ENCODE data around the gene RBPJ. TPM values are rescaled to one million over a fixed set of nuclear protein-coding genes. Genes with fewer than 3 reads are reported as not detected.
"Not testable (repeated sequence)": the region's sequence is repeated elsewhere in the genome, so short reads cannot be mapped to it uniquely, and the experiment has no call there.

Gene RBPJ
- total RNA-seq, 2 donors from 2014 or later, result 32.6 to 53.2 TPM

- intact Hi-C loops (cut with DNase I, micrococcal nuclease), result loop anchor here in 1 of 2 donors (5.0 to 10.0 kb wide), 2 partner anchors 249 to 302 kb away; no protein-coding TSS in a partner anchor
- DNase-seq, result no peak
- no peak for ATAC-seq
Measured at GRCh38 chr4:26326791-26327190, 6.0 kb downstream of the RBPJ start.

- ATAC-seq (peak; percentile 77), DNase-seq (no peak)
- intact Hi-C loops (cut with DNase I, micrococcal nuclease), result loop anchor here in 1 of 2 donors (5.0 kb wide), 1 partner anchor 82 kb away; no protein-coding TSS in a partner anchor
Measured at GRCh38 chr4:26330186-26330787, 9.5 kb downstream of the RBPJ start.

GRCh38 chr4:26330946-26331345 is 10.1 kb downstream of the RBPJ start:
- ATAC-seq, result no peak
- intact Hi-C loops (cut with DNase I, micrococcal nuclease), result loop anchor here in 1 of 2 donors (5.0 kb wide), 1 partner anchor 81 kb away; no protein-coding TSS in a partner anchor
- no peak for DNase-seq

- ATAC-seq (no peak), DNase-seq (no peak)
- intact Hi-C loops (cut with DNase I, micrococcal nuclease), result loop anchor here in 1 of 2 donors (5.0 kb wide), 1 partner anchor 81 kb away; no protein-coding TSS in a partner anchor
Measured at GRCh38 chr4:26331380-26331950, 10.7 kb downstream of the RBPJ start.

GRCh38 chr4:26334366-26334765 is 13.6 kb downstream of the RBPJ start:
- no peak for ATAC-seq

GRCh38 chr4:26337612-26338011 is 16.8 kb downstream of the RBPJ start:
- intact Hi-C loops (cut with DNase I, micrococcal nuclease), result no loop called here
- ATAC-seq (no peak), DNase-seq (no peak)

More at GRCh38 chr4:26334366-26334765, 13.6 kb downstream of the RBPJ start:
- DNase-seq, result no peak
- intact Hi-C loops (cut with DNase I, micrococcal nuclease), result loop anchor here in 1 of 2 donors (5.0 kb wide), 1 partner anchor 78 kb away; no protein-coding TSS in a partner anchor

- ATAC-seq, result no peak
- no peak for DNase-seq
- intact Hi-C loops (cut with DNase I, micrococcal nuclease), result no loop called here
Measured at GRCh38 chr4:26342328-26343037, 21.7 kb downstream of the RBPJ start.

GRCh38 chr4:26343038-26343398 is 22.2 kb downstream of the RBPJ start:
- ATAC-seq (no peak), DNase-seq (no peak)
- intact Hi-C loops (cut with DNase I, micrococcal nuclease), result no loop called here

DNA sequence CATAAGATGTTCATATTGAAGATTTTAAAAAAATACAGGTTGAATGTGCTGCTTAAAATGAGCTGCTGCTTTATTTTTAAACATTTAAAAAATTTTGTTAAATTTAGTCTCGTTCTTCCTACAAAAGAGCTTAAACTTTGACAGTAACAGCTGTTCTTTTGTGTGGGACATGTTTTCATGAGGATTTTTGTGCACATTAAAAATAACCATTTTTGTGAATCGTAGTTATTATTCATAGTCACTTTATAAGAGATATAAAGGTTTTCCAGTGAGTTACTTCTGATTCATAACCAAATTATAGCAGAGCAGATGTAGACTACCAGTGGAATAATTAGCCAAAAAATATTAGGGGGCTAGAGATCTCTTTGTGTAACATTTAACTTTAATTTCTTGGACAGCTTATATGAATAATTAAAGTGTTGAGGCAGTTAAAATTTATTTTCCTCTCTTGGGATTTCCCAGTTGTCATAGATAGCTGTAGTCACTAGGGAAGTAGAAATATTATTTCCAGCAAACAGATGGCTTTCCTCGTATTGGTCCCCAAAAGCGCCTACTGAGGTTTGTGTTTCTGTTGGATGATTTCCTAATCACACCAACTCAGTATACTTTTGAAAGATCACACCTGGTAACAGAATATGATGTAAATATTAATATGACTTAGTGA is 24.2 kb downstream of the RBPJ start:
- no peak for ATAC-seq
- no peak for DNase-seq
- intact Hi-C loops (cut with DNase I, micrococcal nuclease), result no loop called here

DNA sequence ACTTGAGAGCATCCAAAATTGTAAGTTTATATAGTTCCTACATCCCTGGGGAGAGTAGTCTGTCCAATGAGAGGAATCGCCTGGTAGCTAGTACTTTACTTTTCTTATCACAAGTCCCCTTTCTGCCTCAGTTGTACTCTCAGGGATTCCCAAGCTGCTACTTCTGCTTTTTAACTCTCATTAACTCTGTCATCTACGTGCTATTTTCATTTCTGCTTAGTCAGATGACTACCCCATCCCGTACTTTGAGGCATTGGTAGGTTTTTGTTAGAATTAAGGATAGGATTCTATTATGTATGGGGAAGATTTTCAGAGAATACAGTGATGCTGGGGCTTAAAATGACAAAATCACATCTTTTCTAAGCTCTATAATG is 24.7 kb downstream of the RBPJ start:
- intact Hi-C loops (cut with DNase I, micrococcal nuclease), result no loop called here
- ATAC-seq (no peak), DNase-seq (no peak)

GRCh38 chr4:26346203-26346620 is 25.4 kb downstream of the RBPJ start:
- intact Hi-C loops (cut with DNase I, micrococcal nuclease), result no loop called here
- no peak for ATAC-seq
- DNase-seq, result no peak

- no peak for DNase-seq
- intact Hi-C loops (cut with DNase I, micrococcal nuclease), result no loop called here
- no peak for ATAC-seq
Measured at GRCh38 chr4:26349496-26349895, 28.7 kb downstream of the RBPJ start.

DNA sequence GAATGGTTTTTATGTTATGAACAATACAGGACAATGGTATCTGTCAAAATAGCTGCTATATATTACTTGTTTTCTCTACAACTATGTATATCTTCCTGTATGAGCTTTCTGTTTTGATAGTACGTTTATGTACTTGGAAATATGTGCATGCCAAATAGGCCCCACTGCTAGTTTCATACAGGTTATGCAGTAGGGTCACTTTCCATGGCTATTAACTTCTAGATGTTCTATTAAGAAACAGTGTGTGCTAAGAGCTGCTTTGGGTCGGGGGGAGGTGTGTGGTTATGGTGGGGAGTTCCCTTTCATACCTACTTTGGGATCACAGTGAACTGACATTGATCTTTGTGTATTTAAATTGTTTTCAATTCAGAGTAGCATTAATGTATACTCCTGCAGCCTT is 30.9 kb downstream of the RBPJ start:
- no peak for ATAC-seq

DNA sequence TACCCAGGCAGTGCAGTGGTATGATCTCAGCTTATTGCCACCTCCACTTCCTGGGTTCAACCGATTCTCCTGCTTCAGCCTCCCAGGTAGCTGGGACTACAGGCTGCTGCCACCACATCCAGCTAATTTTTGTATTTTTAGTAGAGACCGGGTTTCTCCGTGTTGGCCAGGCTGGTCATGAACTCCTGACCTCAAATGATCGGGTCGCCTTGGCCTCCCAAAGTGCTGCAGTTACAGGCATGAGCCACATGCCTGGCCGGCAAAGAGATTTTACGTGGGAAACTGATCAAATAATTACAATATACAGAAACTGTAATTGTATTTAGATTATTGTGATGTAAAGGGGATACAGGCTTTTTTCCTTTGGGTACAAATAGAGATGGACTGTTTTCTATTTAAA is 33.7 kb downstream of the RBPJ start:
- DNase-seq (no peak), ATAC-seq (no peak)
- intact Hi-C loops (cut with DNase I, micrococcal nuclease), result no loop called here

More for the DNA sequence above, 30.9 kb downstream of the RBPJ start:
- intact Hi-C loops (cut with DNase I, micrococcal nuclease), result no loop called here
- no peak for DNase-seq

DNA sequence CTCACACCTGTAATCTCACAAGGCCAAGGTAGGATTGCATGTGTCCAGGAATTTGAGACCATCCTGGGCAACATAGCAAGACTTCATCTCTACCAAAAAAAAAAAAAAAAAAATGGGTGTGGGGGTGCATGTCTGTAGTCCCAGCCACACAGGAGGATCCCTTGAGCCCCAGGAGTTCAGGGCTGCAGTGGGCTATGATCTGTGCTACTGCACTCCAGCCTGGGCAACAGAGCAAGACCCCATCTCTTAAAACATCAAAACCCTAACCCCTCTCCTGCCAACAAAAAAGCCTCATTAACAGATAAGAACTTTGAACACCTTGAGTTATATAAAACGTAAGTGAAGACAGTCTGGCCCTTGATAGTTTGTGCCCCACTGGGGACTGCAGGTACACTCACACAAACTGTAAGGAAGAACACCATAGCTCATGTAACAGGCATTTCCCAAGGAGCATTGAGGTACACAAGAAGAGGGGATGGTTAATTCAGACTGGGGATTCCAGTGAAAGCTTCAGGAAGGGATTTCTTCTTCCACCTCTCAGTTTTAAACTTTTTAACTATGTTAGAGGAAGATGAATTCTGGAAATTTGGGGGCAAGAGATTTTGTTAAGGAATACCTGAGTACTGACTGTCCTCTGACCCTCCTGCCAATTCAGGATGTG is 34.7 kb downstream of the RBPJ start:
- no peak for DNase-seq
- ATAC-seq, result no peak
- intact Hi-C loops (cut with DNase I, micrococcal nuclease), result no loop called here

- ATAC-seq (no peak), DNase-seq (no peak)
- intact Hi-C loops (cut with DNase I, micrococcal nuclease), result no loop called here
Measured at GRCh38 chr4:26356081-26356501, 35.3 kb downstream of the RBPJ start.

- intact Hi-C loops (cut with DNase I, micrococcal nuclease); DNase-seq: not testable (repeated sequence)
- peak; percentile 42 for ATAC-seq
Measured at GRCh38 chr4:26359521-26359920, 38.7 kb downstream of the RBPJ start.

DNA sequence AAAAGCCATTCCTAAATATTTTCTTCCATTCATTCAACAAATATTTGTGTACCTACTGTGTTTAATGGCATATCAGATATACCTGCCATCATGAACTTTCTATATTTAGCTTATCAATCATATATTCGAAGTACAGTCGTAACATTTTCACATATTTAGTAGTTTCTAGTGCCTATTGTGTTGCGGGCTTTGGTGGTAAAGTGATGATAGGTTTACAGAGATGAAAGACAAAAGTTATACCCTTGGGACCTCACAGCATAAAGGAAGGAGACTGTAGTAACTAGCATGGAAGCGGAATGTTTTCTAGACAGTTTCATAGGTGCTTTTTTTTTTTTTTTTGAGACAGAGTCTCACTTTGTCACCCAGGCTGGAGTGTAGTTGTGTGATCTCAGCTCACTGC is 39.5 kb downstream of the RBPJ start:
- DNase-seq, result no peak
- intact Hi-C loops (cut with DNase I, micrococcal nuclease), result no loop called here
- no peak for ATAC-seq

DNA sequence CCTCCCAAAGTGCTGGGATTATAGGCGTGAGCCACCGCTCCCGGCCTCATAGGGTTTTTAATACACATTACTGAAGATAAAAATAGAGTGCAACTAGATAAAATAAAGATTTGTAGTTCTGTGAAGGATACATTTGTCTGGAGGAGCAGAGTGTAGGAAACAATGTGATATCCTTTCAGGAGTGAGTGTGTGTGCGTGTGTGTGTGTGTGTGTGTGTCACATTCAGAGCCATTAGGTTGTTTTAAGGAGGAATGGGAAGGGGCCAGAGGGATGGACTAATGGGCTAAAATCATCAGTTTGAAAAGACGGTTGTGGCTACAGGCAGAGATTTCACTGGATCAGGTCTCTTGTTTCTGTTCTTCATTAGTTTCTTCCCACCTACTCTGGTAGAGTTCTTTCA is 40.0 kb downstream of the RBPJ start:
- ATAC-seq, result no peak
- intact Hi-C loops (cut with DNase I, micrococcal nuclease), result no loop called here

More for the DNA sequence above, 40.0 kb downstream of the RBPJ start:
- no peak for DNase-seq

Measured in left colon (tissue), 2 donors.